WTC11 (cell line): ENCODE results near the gene DHDH. TPM values are rescaled to one million over a fixed set of nuclear protein-coding genes. Genes with fewer than 3 reads are reported as not detected.

Experiments used
- ATAC-seq: fragments of 200-7000 bp; cut with Tn5 transposase; 2 replicates; pipeline ENCODE4 v1.10.0; 2021; ENCODE audit warnings: mild to moderate bottlenecking, moderate library complexity
- CTCF ChIA-PET: fragments of 300-600 bp; sonication (Branson Sonifier 250); formaldehyde crosslinking; loops from one replicate; lab custom pipeline; 2021; ENCODE audit warnings: antibody characterized with exemption; lab: Charles Lee
- POLR2A ChIA-PET: fragments of 350-600 bp; sonication (Branson Sonifier 250); formaldehyde crosslinking; loops from one replicate; lab custom pipeline; 2021; ENCODE audit warnings: antibody characterized with exemption; lab: Charles Lee
- DNase-seq: peaks from one replicate; pipeline ENCODE4 v3.0.0; 2021; ENCODE audit warnings: low spot score
- H3K27ac Mint-ChIP-seq: 2 replicates; pipeline ENCODE4 v1.8.0; 2021; ENCODE audit warnings: mixed read lengths
- H3K27me3 Mint-ChIP-seq: 2 replicates; pipeline ENCODE4 v1.8.0; 2021; ENCODE audit warnings: low read depth, mild to moderate bottlenecking, moderate library complexity, mixed read lengths
- H3K36me3 Mint-ChIP-seq: 2 replicates; pipeline ENCODE4 v1.8.0; 2021; ENCODE audit warnings: mixed read lengths
- H3K4me1 Mint-ChIP-seq: 2 replicates; pipeline ENCODE4 v1.8.0; 2022; ENCODE audit warnings: mixed read lengths
- H3K4me3 Mint-ChIP-seq: 2 replicates; pipeline ENCODE4 v1.8.0; 2021; ENCODE audit warnings: mild to moderate bottlenecking, moderate library complexity, mixed read lengths
- H3K9me3 Mint-ChIP-seq: 2 replicates; pipeline ENCODE4 v1.8.0; 2021; ENCODE audit warnings: mixed read lengths
- AR ChIP-seq: fragments of 250-450 bp; sonication (Bioruptor Pico); IDR thresholded peaks from 2 replicates; pipeline ENCODE4 v1.9.0; 2021; ENCODE audit warnings: mild to moderate bottlenecking
- E2F1 ChIP-seq: sonication (generic); formaldehyde crosslinking; IDR thresholded peaks from 2 replicates; pipeline ENCODE4 v1.8.0; 2022; ENCODE audit warnings: mild to moderate bottlenecking, missing genetic modification reagents
- ERG ChIP-seq: fragments of 250-450 bp; sonication (Bioruptor Pico); IDR thresholded peaks from 2 replicates; pipeline ENCODE4 v1.8.0; 2021; ENCODE audit warnings: mild to moderate bottlenecking
- ESRRA ChIP-seq: sonication (generic); formaldehyde crosslinking; IDR thresholded peaks from 2 replicates; pipeline ENCODE4 v1.8.1; 2022; ENCODE audit warnings: mild to moderate bottlenecking, missing genetic modification reagents, borderline replicate concordance
- FOXK1 ChIP-seq: sonication (generic); formaldehyde crosslinking; IDR thresholded peaks from 2 replicates; pipeline ENCODE4 v1.8.0; 2022; ENCODE audit warnings: mild to moderate bottlenecking, moderate library complexity, missing genetic modification reagents
- KAT7 ChIP-seq: sonication (generic); formaldehyde crosslinking; IDR thresholded peaks from 2 replicates; pipeline ENCODE4 v1.8.1; 2023; ENCODE audit warnings: missing genetic modification reagents, mild to moderate bottlenecking, borderline replicate concordance
- MAX ChIP-seq: sonication (generic); formaldehyde crosslinking; IDR thresholded peaks from 2 replicates; pipeline ENCODE4 v1.8.0; 2022; ENCODE audit warnings: mild to moderate bottlenecking, missing genetic modification reagents
- NFATC4 ChIP-seq: fragments of 250-450 bp; sonication (Bioruptor Pico); IDR thresholded peaks from 2 replicates; pipeline ENCODE4 v1.9.0; 2021; ENCODE audit warnings: mild to moderate bottlenecking
- RELA ChIP-seq: sonication (generic); formaldehyde crosslinking; IDR thresholded peaks from 2 replicates; pipeline ENCODE4 v1.8.1; 2022; ENCODE audit warnings: missing genetic modification reagents, mild to moderate bottlenecking, borderline replicate concordance
- TP53 ChIP-seq: sonication (generic); formaldehyde crosslinking; IDR thresholded peaks from 2 replicates; pipeline ENCODE4 v1.8.1; 2023; ENCODE audit warnings: mild to moderate bottlenecking, missing genetic modification reagents
- ZMAT4 ChIP-seq: fragments of 250-450 bp; sonication (Bioruptor Pico); IDR thresholded peaks from 2 replicates; pipeline ENCODE4 v1.9.0; 2021; ENCODE audit warnings: mild to moderate bottlenecking
- ZNF281 ChIP-seq: sonication (generic); formaldehyde crosslinking; IDR thresholded peaks from 2 replicates; pipeline ENCODE4 v1.8.0; 2023; ENCODE audit warnings: mild to moderate bottlenecking, missing genetic modification reagents
- ZNF317 ChIP-seq: sonication (generic); formaldehyde crosslinking; IDR thresholded peaks from 2 replicates; pipeline ENCODE4 v1.8.1; 2023; ENCODE audit warnings: low read depth, mild to moderate bottlenecking, moderate library complexity, missing genetic modification reagents, borderline replicate concordance
- ZNF425 ChIP-seq: fragments of 250-450 bp; sonication (Bioruptor Pico); conservative IDR thresholded peaks from 2 replicates; pipeline ENCODE4 v1.9.0; 2021; ENCODE audit warnings: mild to moderate bottlenecking
- total RNA-seq: library from RNA; stranded (reverse); gene quantifications from 3 replicates; pipeline ENCODE4 v1.2.3, GENCODE V29; 2021

The DHDH gene
- total RNA-seq, 1 experiment from 2014 or later = 3.0 TPM

GRCh38 chr19:48920949-48921348, 12.6 kb upstream of the DHDH start:
- H3K36me3 Mint-ChIP-seq = peaks cover 17% of the 10 kb centered on the region
- no peak for DNase-seq
- no peaks in the 10 kb centered on the region for H3K4me1 Mint-ChIP-seq
- H3K4me3 Mint-ChIP-seq = no peak overlapping the region
- no peaks in the 10 kb centered on the region for H3K9me3 Mint-ChIP-seq
- TF ChIP-seq NFATC4 (CRISPR knock-in tag) = no peak
- TF ChIP-seq KAT7 (CRISPR knock-in tag) = no peak
- no peak for TF ChIP-seq RELA (CRISPR knock-in tag)
- no peak for TF ChIP-seq E2F1 (CRISPR knock-in tag)
- no peak for TF ChIP-seq ZNF425 (CRISPR knock-in tag)
- no peak for TF ChIP-seq ZMAT4 (CRISPR knock-in tag)
- no peak for TF ChIP-seq ERG (CRISPR knock-in tag)
- TF ChIP-seq ZNF317 = no peak
- no peak for TF ChIP-seq ZNF281 (CRISPR knock-in tag)
- no peak for TF ChIP-seq FOXK1 (CRISPR knock-in tag)
- no peak for TF ChIP-seq AR (CRISPR knock-in tag)
- no peak for TF ChIP-seq MAX (CRISPR knock-in tag)
- TF ChIP-seq ESRRA (CRISPR knock-in tag) = no peak
- no peak for TF ChIP-seq TP53 (CRISPR knock-in tag)
- H3K27ac Mint-ChIP-seq = no peak overlapping the region
- no peaks in the 10 kb centered on the region for H3K27me3 Mint-ChIP-seq
- POLR2A ChIA-PET = no interaction called here
- no peak for ATAC-seq
- CTCF ChIA-PET = interaction anchor here (1.4 kb wide), 1 partner anchor 12 kb away, joined by 4 read pairs; the partner anchor contains the start of gene DHDH
